GM12891 (cell line): ENCODE data around the gene BMF.
"Not testable (repeated sequence)": the region's sequence is repeated elsewhere in the genome, so short reads cannot be mapped to it uniquely, and the experiment has no call there.

Experiments
- POLR2A ChIP-seq: IDR thresholded peaks from 2 replicates; pipeline ENCODE4 v1.6.1; 2011; ENCODE audit warnings: low read depth, low read length, control low read depth
- POLR2AphosphoS5 ChIP-seq: IDR thresholded peaks from 2 replicates; pipeline ENCODE4 v1.6.1; 2011; ENCODE audit warnings: low read depth, low read length, control low read depth
- POU2F2 ChIP-seq: IDR thresholded peaks from 2 replicates; pipeline ENCODE4 v1.6.1; 2011; ENCODE audit warnings: low read depth, mild to moderate bottlenecking, control low read depth, low read length, moderate library complexity
- SPI1 ChIP-seq: IDR thresholded peaks from 2 replicates; pipeline ENCODE4 v1.6.1; 2011; ENCODE audit warnings: low read depth, low read length, control low read depth

- TF ChIP-seq POLR2A, POLR2AphosphoS5, POU2F2, SPI1: not testable (repeated sequence)
These were observed 46.1 kb upstream of the BMF start for GRCh38 chr15:40154821-40155220.
